ENCODE measurements around the gene DPYD.

GRCh38 chr1:97603776-97604175 is 317.1 kb downstream of the DPYD start:
- no peak for TF ChIP-seq CTBP1 (IDR thresholded peaks at IDR 0.05; ENCODE audit: borderline replicate concordance)
- no peak for TF ChIP-seq SP1 (IDR thresholded peaks at IDR 0.05)
- TF ChIP-seq FOXA1 (IDR thresholded peaks at IDR 0.05), result no peak
- TF ChIP-seq FOXM1 (IDR thresholded peaks at IDR 0.05; ENCODE audit: borderline replicate concordance), result no peak
- TF ChIP-seq FOXK2 (IDR thresholded peaks at IDR 0.05), result no peak
- no peak for TF ChIP-seq ARNT (IDR thresholded peaks at IDR 0.05)
- no peak for TF ChIP-seq LEF1 (IDR thresholded peaks at IDR 0.05; ENCODE audit: borderline replicate concordance)
- TF ChIP-seq PKNOX1 (IDR thresholded peaks at IDR 0.05), result no peak
- TF ChIP-seq ELF4 (IDR thresholded peaks at IDR 0.05), result no peak
- TF ChIP-seq SUZ12 (IDR thresholded peaks at IDR 0.05), result no peak
- TF ChIP-seq NFRKB (IDR thresholded peaks at IDR 0.05), result no peak
- TF ChIP-seq TARDBP (IDR thresholded peaks at IDR 0.05), result no peak

All from HEK293T (cell line).